ENCODE data around the gene MTRR. TPM values are rescaled to one million over a fixed set of nuclear protein-coding genes. Genes with fewer than 3 reads are reported as not detected.

Gene MTRR
- total RNA-seq, 1 donor from 2014 or later = 28.4 TPM

GRCh38 chr5:7852988-7853387, 16.0 kb upstream of the MTRR start:
- TF ChIP-seq, protein P1, sequence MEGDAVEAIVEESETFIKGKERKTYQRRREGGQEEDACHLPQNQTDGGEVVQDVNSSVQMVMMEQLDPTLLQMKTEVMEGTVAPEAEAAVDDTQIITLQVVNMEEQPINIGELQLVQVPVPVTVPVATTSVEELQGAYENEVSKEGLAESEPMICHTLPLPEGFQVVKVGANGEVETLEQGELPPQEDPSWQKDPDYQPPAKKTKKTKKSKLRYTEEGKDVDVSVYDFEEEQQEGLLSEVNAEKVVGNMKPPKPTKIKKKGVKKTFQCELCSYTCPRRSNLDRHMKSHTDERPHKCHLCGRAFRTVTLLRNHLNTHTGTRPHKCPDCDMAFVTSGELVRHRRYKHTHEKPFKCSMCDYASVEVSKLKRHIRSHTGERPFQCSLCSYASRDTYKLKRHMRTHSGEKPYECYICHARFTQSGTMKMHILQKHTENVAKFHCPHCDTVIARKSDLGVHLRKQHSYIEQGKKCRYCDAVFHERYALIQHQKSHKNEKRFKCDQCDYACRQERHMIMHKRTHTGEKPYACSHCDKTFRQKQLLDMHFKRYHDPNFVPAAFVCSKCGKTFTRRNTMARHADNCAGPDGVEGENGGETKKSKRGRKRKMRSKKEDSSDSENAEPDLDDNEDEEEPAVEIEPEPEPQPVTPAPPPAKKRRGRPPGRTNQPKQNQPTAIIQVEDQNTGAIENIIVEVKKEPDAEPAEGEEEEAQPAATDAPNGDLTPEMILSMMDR (IDR thresholded peaks at IDR 0.05; ENCODE audit: unreplicated experiment) = no peak
- DNase-seq (ENCODE audit: low spot score) = no peak
- Mint-ChIP-seq H3K4me1 (ENCODE audit: unreplicated experiment) (no peaks in the 10 kb centered on the region), H3K27ac (ENCODE audit: unreplicated experiment) (no peak overlapping the region), H3K9me3 (ENCODE audit: unreplicated experiment) (no peaks in the 10 kb centered on the region), H3K4me3 (ENCODE audit: unreplicated experiment) (no peak overlapping the region), H3K27me3 (ENCODE audit: unreplicated experiment) (peaks cover 18% of the 10 kb centered on the region), H3K36me3 (ENCODE audit: low read depth, unreplicated experiment) (no peaks in the 10 kb centered on the region)

GRCh38 chr5:7855611-7856010, 13.3 kb upstream of the MTRR start:
- no peak overlapping the region for H3K4me3 Mint-ChIP-seq (ENCODE audit: unreplicated experiment)
- H3K27ac Mint-ChIP-seq (ENCODE audit: unreplicated experiment) = no peak overlapping the region
- no peaks in the 10 kb centered on the region for H3K9me3 Mint-ChIP-seq (ENCODE audit: unreplicated experiment)
- peaks cover 7% of the 10 kb centered on the region for H3K27me3 Mint-ChIP-seq (ENCODE audit: unreplicated experiment)
- DNase-seq (ENCODE audit: low spot score) = no peak
- H3K36me3 Mint-ChIP-seq (ENCODE audit: low read depth, unreplicated experiment) = no peaks in the 10 kb centered on the region
- TF ChIP-seq, protein P1 (IDR thresholded peaks at IDR 0.05; ENCODE audit: unreplicated experiment) = no peak
- H3K4me1 Mint-ChIP-seq (ENCODE audit: unreplicated experiment) = no peaks in the 10 kb centered on the region

GRCh38 chr5:7856855-7857254, 12.1 kb upstream of the MTRR start:
- H3K4me3 Mint-ChIP-seq (ENCODE audit: unreplicated experiment) = no peak overlapping the region
- no peaks in the 10 kb centered on the region for H3K36me3 Mint-ChIP-seq (ENCODE audit: low read depth, unreplicated experiment)
- peaks cover 5% of the 10 kb centered on the region for H3K27me3 Mint-ChIP-seq (ENCODE audit: unreplicated experiment)
- no peaks in the 10 kb centered on the region for H3K9me3 Mint-ChIP-seq (ENCODE audit: unreplicated experiment)
- no peaks in the 10 kb centered on the region for H3K4me1 Mint-ChIP-seq (ENCODE audit: unreplicated experiment)
- H3K27ac Mint-ChIP-seq (ENCODE audit: unreplicated experiment) = no peak overlapping the region
- TF ChIP-seq, protein P1 (IDR thresholded peaks at IDR 0.05; ENCODE audit: unreplicated experiment) = peak; percentile 57
- DNase-seq (ENCODE audit: low spot score) = peak; percentile 41

GRCh38 chr5:7857361-7857760, 11.6 kb upstream of the MTRR start:
- DNase-seq (ENCODE audit: low spot score) = no peak
- TF ChIP-seq, protein P1 (IDR thresholded peaks at IDR 0.05; ENCODE audit: unreplicated experiment) = no peak
- Mint-ChIP-seq H3K9me3 (ENCODE audit: unreplicated experiment) (no peaks in the 10 kb centered on the region), H3K36me3 (ENCODE audit: low read depth, unreplicated experiment) (no peaks in the 10 kb centered on the region), H3K27me3 (ENCODE audit: unreplicated experiment) (peaks cover 2% of the 10 kb centered on the region), H3K4me1 (ENCODE audit: unreplicated experiment) (no peaks in the 10 kb centered on the region), H3K4me3 (ENCODE audit: unreplicated experiment) (no peak overlapping the region), H3K27ac (ENCODE audit: unreplicated experiment) (no peak overlapping the region)

- Mint-ChIP-seq H3K27me3 (ENCODE audit: unreplicated experiment) (no peaks in the 10 kb centered on the region), H3K9me3 (ENCODE audit: unreplicated experiment) (no peaks in the 10 kb centered on the region), H3K4me1 (ENCODE audit: unreplicated experiment) (no peaks in the 10 kb centered on the region), H3K27ac (ENCODE audit: unreplicated experiment) (no peak overlapping the region), H3K4me3 (ENCODE audit: unreplicated experiment) (no peak overlapping the region), H3K36me3 (ENCODE audit: low read depth, unreplicated experiment) (no peaks in the 10 kb centered on the region)
- TF ChIP-seq, protein P1 (IDR thresholded peaks at IDR 0.05; ENCODE audit: unreplicated experiment) = no peak
- DNase-seq (ENCODE audit: low spot score) = no peak
Observed at GRCh38 chr5:7857926-7858632, 10.9 kb upstream of the MTRR start.
